HG03060 (cell line): ENCODE results near the gene NUS1.
"Not testable (repeated sequence)": the region's sequence is repeated elsewhere in the genome, so short reads cannot be mapped to it uniquely, and the experiment has no call there.

ENCODE experiments used
- ATAC-seq: cut with Tn5 transposase; IDR thresholded peaks from one replicate; pipeline ENCODE4 v1.9.1; 2021; ENCODE audit warnings: low read depth, moderate number of reproducible peaks; ENCODE audit not compliant: unreplicated experiment

The NUS1 gene

DNA sequence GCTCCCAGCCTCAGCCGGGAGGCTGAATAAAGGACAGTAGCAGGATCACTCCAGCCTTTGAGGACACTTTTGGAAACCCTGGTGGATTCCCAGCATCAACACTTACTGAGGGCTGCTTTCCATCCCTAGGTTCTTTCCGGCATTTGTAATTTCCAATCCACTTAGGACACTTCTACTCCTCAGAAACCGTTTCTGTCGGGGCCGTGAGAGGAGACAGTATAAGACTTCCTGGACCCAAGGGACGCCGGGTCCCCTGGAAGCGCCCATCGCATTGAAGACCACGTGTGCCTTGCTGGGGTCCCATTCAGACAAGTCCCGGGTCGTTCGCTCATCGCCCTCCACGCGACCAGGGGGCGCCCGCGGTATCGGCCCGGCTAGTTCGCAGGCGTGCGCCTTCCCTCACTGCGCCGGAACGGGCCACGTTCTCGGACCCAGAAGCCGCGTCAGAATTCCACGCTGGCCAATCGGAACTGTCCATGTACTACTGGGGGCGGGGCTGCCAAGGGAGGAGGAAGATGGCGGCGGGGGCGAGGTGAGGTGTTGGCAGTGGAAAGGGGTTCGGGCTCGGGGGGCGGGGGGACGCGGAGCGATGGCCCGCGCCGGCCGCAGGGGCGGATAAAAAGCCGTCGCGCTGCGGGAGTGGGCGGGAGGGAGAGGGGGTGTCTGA lies at the start of gene NUS1:
NUS1 (plus strand) TSS at position 479 of the 667 bp plus-strand sequence. CDS start 202 bp downstream, outside the sequence.
- ATAC-seq = peak; percentile 96

- ATAC-seq = no peak
Measured at GRCh38 chr6:117627533-117627932, 47.7 kb upstream of the NUS1 start.

DNA sequence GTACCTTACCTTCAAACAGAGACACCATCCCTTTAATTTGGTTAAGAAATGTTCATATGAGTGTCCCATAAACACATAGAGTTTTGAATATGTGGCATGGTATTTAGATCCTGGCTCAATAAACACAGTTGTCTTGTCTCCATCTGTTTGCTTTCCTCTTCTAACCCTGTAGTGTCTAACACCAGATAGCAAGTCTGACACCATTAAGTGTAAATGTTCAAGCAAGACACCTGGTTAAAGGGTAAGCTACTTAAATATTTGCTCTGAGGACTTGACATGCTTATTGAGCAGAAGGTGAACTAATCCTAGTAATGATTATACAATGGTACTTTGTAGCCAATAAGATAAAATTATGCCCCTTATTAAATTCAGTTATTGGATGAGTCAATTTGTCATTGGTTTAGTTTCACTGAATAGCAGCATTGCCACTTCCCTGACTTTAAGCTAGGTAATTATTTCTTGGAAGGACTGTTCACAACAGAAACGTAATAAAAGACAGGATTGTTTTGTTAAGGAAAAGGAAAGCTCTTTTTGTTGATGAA lies 46.1 kb upstream of the NUS1 start:
- no peak for ATAC-seq

GRCh38 chr6:117637770-117638169 lies 37.5 kb upstream of the NUS1 start:
- no peak for ATAC-seq

- no peak for ATAC-seq
Measured at GRCh38 chr6:117642976-117643375, 32.3 kb upstream of the NUS1 start.

DNA sequence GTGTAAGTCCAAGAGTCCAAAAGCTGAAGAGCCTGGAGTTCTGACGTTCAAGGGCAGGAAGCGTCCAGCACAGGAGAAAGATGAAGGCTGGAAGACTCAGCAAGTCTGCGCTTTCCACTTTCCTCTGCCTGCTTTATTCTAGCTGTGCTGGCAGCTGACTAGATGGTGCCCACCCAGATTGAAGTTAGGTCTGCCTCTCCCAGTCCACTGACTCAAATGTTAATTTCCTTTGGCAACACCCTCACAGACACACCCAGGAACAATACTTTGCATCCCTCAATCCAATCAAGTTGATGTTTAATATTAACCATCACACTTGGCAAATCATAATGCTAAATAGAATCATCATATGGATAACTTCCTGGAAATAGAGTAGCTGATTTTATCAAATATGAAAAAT lies 23.3 kb upstream of the NUS1 start:
- ATAC-seq = not testable (repeated sequence)

DNA sequence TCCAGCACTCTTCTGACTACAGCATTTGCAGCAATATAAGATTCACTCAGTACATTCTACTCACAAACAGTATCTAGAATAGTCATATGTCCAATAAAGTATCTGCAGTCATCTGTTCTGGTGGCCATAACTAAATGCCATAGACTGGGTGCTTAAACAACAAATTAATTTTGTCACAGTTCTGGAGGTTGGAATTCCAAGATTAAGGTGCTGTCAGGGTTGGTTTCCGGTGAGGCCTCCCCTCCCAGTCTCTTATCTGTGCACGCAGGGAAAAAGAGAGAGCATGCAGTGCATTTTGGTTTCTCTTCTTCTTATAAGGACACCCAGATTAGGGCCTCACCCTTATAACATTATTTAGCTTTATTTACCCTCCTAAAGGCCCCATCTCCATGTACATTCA lies 21.3 kb upstream of the NUS1 start:
- no peak for ATAC-seq

- ATAC-seq = no peak
Measured at GRCh38 chr6:117655380-117655779, 19.9 kb upstream of the NUS1 start.

GRCh38 chr6:117666881-117667280 lies 8.4 kb upstream of the NUS1 start:
- ATAC-seq = no peak

DNA sequence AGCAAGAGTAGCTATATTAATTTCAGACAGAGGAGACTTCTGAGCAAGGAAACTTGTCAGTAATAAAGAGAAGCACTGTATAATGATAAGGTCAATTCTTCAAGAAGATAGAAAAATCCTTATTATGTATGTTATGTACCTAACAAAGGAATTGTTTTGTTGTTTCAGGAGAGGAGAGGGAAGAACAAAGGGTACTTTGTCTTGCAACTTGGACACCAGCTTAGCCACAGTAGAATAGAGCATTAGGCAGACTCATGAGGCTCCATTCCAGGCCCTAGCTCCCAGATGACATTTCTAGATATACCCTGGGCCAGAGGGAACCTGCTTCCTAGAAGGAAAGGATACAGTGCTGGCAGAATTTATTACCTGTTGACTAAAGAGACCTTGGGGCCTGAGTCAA lies 6.5 kb upstream of the NUS1 start:
- no peak for ATAC-seq

- ATAC-seq = no peak
Measured at GRCh38 chr6:117674503-117674902, 766 bp upstream of the NUS1 start.

GRCh38 chr6:117675658-117676301 lies 511 bp downstream of the NUS1 start:
- not testable (repeated sequence) for ATAC-seq

GRCh38 chr6:117676577-117677218 lies 1.4 kb downstream of the NUS1 start:
- ATAC-seq = no peak

DNA sequence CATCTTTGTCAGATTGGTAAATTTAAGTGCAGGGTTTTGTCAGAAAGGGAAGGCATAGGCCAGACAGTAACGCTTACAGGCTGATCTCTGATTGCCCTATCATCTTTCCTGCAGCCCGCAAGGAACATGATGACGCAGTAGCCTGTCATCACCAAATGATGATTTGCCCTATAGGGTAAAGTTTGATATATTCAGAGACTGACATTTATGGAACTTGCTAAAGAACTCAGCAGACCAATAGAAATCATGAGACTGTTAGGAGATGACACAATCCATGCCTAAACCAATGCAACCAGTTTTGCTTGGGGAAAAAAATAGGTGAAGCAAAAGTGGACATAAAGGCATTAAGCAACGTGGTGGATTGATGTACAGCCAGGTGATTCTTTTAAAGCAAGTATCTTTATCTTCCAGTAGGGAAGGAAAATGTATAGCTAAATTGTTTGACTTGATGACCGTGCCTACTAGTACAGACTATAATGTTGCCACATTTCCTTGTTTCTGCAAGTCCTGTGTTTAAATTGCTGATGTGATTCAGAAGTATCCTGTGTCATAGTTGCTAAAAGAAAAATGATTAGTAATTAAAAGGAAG lies 2.4 kb downstream of the NUS1 start:
- ATAC-seq = no peak

- no peak for ATAC-seq
Measured at GRCh38 chr6:117681162-117681741, 6.0 kb downstream of the NUS1 start.

DNA sequence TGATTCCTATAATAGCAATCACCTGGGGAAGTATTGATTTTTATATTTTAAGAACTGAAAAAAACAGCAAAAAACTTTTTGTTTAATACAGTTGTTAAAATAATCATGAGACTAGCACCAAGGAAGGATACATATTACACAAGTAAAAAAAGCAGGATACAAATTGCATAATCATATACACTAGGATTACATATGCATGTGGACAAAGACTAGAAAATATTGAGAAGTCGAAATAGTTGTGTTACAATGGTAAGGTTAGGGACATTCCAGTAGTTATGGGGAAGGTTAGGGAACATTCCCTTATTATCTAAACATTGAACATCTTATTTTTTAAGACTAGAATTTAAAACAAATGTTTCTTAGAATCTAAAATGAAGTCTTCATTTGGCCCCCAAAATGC lies 9.5 kb downstream of the NUS1 start:
- ATAC-seq = no peak

DNA sequence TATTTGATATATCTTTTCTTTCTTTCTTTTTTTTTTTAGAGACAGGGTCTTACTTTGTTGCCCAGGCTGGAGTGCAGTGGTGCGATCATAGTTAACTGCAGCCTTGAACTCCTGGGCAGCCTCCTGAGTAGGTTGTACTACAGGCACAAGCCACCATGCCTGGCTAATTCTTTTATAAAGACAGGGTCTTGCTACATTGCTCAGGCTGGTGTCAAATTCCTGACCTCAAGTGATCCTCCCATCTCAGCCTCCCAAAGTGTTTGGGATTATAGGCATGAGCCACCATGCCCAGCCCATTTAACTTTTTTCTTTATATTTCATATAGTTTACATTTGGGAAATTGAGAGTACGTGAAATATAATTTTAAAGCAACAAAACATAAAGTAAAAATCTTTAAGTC lies 10.1 kb downstream of the NUS1 start:
- ATAC-seq = no peak

DNA sequence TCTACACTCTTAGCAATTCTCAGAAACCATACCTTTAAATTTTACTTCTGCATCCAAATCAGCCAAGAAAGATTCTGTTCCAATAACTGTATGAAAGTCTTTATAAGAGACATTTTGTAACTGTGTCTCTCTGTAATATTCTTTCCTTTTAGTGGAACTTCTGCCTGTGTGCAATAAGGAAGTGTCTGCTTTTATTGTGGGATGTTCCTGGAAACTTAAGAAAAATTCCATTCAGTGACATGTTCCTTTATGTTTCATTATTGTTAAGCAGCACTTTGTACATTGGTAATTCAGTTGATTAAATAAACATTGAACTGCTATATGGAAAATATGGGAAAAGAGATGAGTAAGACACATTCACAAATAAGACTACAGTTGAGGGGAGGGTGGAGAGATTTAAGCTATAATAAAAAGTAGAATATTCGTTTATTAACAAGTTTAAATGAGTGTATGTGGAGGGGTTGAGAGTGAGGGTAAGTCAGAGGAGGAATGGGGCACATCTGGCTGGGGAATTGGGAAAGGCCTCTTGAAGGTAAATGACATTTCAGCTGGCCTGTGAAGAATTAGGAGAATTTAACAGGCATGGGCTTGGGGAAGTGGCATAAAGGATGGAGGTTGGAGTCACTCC lies 11.9 kb downstream of the NUS1 start:
- ATAC-seq = no peak

DNA sequence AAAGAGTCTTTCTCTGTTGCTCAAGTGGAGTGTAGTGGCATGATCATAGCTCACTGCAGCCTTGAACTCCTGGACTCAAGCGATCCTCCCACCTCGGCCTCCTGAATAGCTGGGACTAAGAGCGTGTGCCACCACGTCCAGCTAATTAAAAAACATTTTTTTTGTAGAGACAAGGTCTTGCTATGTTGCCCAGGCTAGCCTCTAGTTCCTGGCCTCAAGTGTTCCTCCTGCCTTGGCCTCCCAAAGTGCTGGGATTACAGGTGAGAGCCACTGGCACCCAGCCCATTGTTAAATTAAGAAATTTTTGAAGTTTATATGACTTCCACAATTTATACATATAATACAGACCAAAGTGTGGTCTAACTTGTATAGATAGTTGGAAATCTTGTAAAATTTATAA lies 14.3 kb downstream of the NUS1 start:
- not testable (repeated sequence) for ATAC-seq

DNA sequence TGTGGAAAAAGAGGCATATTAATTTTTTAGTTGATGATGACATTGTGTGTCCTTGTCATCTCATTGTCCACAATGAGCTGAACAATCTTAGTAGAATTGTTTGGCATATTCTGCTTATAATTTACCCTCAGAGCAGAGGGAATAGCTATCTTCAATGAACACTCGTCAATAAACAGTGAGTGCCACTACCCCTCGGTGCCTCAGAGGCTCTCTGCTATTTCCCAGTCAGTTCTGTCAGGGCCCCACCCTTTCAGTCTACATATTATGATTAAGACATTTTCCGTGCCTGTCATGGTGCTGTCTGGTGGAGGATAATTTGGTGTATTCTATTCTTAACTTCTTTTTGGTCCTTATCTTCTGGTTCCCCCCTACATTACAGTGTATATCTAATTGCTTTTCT lies 31.2 kb downstream of the NUS1 start:
- no peak for ATAC-seq
